ENCODE measurements around the gene IQCK.

- no peak for TF ChIP-seq REST (IDR thresholded peaks at IDR 0.05)
- TF ChIP-seq ESRRA (IDR thresholded peaks at IDR 0.05; ENCODE audit: borderline replicate concordance, low read length), result no peak
- TF ChIP-seq CTCF (IDR thresholded peaks at IDR 0.05), result no peak
- TF ChIP-seq RFX5 (IDR thresholded peaks at IDR 0.05), result no peak
- TF ChIP-seq SMC3 (IDR thresholded peaks at IDR 0.05), result no peak
- TF ChIP-seq HDAC2 (IDR thresholded peaks at IDR 0.05), result no peak
- TF ChIP-seq BHLHE40 (IDR thresholded peaks at IDR 0.05; ENCODE audit: low read depth, low read length), result no peak
Measured at GRCh38 chr16:19871721-19872120, 153.7 kb downstream of the IQCK start.

Data from A549 (cell line).